GM18508 (cell line): ENCODE measurements around the gene C1orf74.
A peak's percentile ranks its signal among the peaks of the same experiment; 100 is the strongest.

ENCODE experiments used
- ATAC-seq: cut with Tn5 transposase; IDR thresholded peaks from one replicate; pipeline ENCODE4 v1.9.1; 2021; ENCODE audit warnings: moderate number of reproducible peaks; ENCODE audit not compliant: insufficient read depth, unreplicated experiment

C1orf74 gene

DNA sequence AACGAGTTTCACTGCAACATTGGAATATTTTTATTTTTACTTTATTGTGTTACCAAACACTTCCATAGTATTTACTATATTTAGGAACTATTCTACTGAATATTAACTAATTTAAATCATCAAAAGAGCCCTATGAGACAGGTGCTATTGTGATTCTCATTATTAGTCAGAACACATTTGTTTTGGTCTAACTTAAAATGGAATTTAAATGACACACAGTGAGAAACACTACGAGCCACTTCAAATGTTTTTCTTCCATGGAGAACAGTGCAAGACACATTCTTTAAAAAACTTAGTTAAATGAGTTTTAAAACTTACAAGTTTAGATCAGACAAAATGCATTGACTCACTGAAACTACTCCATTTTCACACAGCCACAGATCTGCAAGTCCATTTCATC lies 35.2 kb downstream of the C1orf74 start:
- ATAC-seq, result no peak

DNA sequence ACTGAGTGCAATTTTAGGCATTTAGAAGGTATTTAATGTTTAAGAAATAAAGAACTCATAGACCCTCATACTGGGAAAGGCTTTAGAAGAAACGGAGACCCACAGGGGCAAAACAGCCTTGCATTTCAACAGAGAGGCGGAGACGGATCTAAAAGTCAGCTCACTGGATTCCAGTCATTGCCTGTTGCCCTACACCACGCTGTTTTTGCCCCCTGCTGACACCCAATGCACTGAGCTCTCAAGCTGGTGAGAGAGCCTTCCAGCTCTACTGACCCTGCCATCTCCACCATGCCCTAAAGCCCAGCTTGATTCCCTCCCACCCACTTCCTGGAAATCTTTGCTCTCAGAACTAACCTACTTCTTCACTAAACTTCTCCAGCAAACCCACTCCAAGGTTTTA lies 35.7 kb downstream of the C1orf74 start:
- ATAC-seq, result no peak

DNA sequence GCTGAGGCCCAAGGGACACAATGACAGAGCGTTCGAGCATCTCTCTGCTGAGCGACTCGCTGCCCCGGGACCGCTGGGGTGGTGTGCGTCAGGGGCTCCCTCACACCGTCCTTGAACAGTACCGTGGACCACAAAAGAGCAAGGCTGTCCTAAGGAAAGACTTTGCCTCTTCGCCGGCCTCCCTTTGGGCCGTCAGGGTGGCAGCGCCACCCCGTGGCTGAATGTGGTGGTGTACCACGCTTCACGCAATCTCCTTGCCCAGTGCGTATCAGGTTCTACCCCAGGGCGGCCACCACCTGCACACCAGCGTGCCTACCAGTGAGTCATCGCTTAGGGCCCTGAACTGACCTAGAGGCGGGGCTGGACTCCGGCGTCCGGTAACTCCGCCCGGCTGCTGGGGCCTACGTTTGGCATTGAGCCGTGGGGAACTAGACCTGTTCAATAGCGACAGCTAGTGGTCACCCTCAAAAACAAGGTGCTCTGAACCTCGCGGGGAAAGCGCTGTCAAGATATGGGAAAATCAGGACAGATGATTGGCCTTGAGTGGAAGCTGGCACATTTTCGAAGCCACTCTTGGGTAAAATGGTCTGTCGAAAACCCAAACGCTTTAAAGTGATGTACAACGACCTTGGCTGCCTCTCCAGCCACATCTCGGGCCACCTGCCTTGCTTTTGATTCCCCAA lies 36.6 kb downstream of the C1orf74 start:
- ATAC-seq, result peak; percentile 51

DNA sequence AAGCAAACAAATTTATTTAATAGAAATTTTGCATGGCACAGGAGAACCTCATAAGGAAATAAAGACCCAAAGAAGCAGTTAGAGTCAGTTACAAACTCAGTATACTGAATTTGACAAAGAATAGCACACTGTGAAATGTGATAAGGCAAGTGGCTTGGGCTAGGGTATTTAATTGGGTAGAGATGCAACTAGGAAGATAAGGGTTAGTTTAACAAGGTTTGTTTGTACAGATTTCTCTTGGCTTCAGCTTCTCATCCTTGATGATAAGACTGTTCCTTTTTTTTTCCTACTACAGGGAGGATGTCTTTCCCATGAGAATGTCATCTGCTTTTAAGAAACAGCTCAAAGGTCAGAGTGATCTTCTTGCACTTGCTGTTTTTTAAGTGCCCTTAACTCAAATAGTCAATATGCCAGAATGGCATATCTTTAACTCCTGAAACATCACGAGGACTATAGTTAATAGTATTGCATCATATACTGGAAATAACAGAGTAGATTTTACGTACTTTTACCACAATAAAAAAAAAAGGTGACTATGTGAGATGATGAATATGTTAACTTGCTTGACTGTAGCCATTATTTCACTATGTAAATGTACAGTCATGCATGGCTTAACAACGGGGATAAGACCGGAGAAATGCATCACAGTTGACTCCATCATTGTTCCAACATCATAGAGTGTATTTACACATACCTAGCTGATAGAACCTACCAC lies 37.8 kb downstream of the C1orf74 start:
- ATAC-seq, result no peak

DNA sequence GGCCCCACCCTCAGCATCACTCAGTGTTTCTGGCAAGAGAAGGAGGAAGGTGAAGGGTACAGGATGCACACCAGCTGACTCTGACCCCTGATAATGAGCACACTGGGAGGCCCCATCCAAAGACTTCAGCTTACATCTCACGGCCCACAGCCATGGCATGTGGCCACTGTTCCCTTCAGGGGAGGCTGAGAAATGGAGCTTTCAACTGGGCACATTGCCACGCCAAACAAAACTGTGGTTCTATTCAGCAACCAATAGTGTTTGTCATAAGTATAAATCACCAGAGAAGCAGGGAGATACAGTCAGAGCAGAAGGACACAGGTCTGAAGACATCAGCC lies 41.2 kb downstream of the C1orf74 start:
- no peak for ATAC-seq

DNA sequence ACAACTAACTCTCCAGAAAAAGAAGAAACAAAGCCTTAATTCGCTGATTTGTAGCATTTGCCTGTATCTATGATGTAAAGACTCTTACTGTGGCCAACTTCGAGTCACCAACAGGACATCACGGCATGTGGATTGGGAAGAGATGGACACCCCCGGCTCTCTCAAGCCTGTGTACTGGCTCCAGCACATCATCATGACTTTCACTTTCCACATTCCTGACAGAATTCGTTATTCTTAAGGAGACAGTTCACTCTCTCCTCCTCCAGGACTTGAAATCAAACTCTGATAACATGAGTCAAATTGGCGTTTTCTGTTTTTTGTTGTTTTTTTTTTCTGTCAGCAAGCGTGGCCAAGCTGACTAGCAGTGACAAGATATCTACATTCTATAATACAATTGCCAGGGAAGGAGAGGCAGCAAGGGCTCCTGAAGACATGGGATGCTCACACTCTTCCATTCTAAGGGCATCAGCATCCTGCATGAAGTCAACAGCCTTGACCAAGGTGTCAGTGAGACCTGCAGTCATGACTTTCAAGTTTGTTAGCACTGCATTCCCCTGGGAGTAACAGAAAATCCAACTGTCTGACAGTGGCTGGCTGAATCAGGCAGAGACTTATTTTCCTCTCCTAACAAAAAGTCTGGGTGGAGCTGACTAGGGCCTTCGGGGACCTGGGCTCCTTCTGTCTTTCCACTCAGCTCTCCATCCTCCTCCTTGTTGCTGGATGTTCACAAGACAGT lies 41.8 kb downstream of the C1orf74 start:
- no peak for ATAC-seq

DNA sequence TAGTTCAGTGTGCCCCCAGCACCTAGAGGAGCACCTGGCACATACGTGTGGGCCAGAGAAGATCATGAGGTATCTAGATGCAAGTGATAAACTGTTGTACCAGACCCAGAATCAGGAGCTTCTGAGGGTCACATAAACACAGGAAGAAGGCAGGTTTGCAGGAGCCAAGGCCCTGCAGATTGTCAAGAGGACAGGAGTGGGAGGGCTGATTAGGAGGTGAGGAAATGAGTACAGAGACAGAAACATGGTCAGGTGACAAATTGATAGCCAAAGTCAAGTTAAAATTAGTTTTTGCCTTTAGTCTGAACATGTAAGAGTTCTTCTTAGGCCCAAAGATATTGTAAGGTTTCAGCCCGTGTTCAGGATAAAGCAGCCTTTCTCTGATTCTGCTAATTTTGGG lies 42.5 kb downstream of the C1orf74 start:
- no peak for ATAC-seq

DNA sequence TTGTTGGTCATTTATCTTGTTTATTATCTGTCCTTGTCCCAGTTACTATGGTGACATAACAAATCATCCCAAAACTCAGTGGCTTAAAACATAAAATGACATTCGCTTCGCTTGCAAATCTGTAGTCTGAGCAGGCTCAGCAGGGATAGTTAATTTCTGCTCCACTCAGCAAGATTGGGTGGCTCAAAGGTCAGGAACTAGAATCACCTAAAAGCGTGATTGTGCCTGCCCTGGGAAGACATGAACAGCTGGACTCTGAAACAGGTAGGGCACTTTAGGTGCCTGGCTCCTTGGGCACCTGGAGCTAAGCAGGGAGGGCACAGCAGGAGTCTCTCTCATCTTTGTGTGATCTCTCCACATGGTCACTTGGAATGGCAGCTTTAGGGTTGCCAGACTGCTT lies 43.2 kb downstream of the C1orf74 start:
- ATAC-seq, result no peak

DNA sequence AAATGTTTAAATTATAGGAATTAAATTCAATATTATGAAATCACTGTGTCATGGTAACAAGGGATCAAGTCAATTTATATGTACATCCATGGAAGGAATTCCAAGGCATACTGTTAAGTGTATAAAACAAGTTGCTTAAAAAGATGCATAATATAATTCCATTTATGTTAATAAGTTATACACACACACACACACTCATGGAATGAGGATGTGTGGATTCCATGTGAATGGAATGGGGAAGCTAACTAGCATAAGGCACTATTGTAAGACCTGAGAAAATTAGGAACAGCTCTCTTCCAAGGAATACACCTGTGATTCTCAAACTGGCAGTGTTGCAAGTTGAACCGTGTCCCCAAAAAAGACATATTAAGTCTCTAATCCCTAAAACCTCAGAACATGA lies 46.1 kb downstream of the C1orf74 start:
- no peak for ATAC-seq

DNA sequence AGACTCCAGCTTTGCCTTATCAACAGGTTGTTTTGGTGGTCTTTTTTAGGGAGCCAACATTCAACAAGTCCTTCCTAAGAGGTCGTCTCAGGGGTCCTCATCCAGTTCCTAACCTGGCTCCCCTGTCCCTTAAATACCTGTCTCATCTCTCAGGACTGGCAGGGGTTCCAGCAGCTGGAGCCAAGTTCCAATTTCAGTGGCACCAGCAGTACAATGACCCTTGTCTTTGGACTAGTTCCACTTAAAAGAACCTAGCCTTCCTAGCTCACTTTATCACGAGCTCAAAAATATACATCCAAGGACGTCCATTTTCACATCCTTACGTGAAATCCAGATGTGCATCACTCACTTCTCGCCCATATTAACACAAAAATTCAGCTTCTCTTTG lies 47.2 kb downstream of the C1orf74 start:
- ATAC-seq, result no peak

DNA sequence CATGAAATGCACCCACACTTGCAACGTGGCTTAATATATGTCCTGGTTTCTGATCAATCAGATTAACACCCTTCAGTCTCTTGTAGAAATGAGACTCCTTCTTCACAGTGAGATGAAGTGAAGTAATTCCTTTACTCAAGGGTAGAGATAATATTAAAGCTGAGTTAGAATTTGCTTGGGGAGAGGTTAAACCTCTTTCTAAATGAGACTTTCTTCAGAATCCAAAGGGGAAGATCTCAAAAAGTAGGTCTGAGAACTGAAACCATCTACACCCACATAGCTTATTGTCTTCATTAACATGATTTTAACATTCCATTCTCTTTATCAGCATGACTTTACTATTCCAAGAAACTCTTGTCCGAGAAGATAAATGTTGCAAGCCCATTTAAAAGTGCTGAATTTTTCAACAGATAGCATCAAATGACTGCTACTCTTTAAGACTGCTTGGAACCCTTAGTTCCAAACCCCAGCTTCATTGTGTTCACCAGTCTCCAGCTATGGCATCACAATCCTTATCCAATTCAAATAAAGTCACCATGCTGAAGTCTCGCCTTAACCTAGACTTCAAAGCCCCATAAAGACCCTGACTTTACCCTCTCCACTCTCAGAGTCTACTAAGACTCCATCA lies 47.8 kb downstream of the C1orf74 start:
- ATAC-seq, result no peak

DNA sequence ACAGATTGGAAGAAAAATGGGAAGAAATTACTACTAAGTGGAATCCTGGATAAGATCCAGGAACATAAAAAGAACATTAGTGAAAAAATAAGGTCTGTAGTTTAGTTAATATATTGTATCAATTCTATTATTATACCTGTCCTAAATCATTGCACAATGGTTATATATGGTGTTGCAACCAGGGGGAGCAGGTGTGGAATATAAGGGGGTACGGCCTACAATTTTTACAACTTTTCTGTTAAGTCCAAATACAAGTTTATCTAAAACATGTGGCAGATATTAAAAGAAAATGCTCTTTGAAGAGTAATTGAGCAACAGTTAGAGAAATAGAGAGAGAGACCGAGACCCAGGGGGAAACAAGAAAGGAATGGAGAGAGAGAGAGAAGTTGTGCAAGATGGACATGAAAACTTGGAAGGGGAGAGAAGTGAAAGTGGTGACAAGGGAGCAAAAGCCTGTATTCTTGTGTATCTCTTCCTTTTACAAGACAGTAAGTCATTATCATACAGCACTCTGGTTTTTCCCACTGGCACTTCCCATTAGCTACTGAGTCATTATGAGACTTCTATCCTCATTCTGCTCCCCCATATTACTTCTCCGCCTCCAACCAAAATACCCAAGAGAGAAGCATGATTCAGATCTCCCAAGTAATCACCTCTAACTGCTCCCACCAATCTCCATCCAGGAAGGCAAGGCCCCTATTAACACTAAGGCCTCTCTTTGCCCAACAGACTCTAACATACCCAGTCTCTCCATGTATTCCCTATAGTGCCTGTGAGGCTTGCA lies 50.8 kb downstream of the C1orf74 start:
- ATAC-seq, result no peak

DNA sequence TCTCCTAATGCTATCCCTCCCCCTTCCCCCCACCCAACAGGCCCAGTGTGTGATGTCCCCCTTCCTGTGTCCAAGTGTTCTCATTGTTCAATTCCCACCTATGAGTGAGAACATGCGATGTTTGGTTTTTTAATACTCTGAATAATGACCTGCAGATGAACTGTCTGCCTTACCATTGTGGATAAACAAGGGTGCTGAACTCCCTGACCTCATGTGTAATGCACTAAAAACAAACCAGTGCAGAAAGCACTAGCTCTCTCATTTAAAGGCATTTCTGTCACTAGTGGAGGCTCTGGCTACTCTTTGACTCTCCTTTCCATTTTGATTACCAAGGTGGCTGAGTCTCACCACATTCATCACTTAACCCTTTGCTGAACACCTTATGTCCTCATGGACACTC lies 51.6 kb downstream of the C1orf74 start:
- no peak for ATAC-seq

DNA sequence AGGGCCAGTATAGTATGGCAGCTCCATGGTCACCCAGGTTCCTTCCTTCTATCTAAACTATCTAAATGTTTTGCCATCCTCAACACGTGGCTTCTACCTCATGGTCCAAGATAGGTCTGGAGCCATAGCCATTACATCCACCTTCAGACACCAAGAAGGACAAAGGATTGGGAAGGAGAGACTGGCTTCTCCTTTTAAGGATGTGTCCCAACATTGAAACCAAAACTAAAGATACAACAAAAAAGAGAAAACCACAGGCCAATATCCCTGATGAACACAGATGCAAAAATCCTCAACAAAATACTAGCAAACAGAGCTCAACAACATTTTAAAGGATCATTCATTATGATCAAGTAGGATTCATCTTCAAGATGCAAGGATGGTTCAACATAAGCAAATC lies 54.9 kb downstream of the C1orf74 start:
- ATAC-seq, result no peak
